Measurements from ENCODE around the gene MAP2K5.

Gene MAP2K5

DNA sequence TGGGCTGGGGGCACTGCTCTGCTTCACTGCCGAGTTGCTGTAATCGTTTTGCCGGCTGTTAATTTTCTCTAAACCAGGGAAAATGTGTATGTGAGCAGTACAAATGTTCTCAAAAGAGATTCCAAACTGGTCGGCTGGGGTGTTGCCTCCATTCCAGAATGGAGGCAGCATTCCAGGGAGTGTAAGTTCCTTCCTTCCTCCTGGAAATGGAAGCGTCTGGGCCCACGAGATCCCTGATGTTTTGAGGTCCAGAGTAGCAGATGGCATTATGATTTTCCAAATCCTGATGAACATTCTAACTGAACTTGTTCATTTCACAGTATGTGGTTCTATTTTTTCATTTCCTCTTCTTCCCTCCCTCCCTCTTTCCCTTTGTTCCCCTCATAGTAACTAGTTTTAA, 218.4 kb downstream of the MAP2K5 start:
- DNase-seq (ENCODE audit: low spot score): no peak

GRCh38 chr15:67761343-67761742, 218.8 kb downstream of the MAP2K5 start:
- peak; percentile 12 for DNase-seq (ENCODE audit: low spot score)

DNA sequence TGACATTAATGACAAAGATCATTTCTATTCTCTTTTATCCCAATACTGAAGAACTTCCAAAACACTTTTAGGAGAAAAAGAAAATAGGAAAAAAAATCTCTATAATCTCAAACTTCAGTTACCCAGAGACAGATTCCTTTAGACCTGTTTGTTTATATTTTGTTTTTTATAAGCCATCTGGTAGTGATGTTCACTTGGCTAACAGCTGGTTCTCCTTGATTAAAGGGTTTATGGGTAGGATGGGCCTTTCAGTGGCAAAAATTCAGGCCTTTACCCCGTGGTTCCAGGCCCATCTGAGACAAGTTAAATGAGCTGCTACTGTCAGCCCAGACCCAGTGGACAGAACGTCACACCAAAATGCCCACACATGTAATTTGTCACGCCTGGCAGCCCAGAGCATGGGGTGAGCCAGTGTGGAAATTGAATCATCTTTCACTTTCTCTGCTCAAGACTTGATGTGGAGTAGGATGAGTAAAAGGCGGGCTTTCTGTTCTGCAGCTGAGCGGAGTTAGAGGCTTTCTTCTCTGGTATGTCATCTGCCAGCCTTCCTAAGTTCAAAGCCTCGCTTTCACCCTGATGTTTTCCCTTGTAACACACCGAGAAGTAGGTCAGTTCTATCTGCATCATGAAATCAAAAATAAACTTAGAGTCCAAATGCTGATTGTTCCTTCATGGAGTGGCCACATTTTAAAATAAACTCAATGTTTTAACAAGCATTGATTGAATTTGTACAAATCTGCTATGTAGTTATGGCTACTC, 220.3 kb downstream of the MAP2K5 start:
- DNase-seq (ENCODE audit: low spot score): no peak

DNA sequence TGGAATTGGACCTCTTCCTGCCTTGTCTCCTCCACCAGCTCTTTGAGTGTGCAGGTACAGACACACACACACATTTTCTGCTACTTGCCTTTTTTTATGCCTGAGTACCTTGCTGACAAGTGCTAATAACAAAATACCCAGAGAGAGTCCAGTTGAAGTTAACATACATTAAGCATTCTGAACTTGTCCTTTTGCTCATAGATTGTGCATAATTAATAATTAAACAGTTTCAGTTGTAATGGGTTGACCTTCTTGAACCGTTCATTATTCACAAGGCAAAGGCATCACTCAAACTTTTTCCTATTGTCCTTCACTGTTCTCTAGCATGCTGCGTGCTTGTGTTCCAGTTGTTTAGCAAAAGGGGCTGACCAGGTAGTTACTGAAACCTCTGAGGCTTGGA, 223.2 kb downstream of the MAP2K5 start:
- DNase-seq (ENCODE audit: low spot score): no peak

DNA sequence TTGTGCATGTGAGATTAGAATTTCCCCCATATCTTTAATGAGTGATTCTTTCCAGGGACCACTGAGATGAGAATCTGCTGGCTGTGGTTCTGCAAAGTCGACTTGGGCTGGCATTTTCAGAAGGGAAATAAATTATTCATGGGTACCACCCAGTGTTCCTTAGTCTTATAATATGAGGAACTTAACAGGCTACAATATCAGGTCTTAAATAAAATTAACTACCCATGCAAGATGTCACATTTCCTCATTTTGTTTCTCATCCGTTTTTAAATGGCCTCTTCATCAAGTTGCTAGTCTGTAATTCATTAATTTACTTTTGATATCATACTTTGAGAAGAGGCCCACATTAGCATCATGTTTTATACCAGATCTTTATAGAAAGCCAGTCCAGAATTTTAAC, 224.5 kb downstream of the MAP2K5 start:
- DNase-seq (ENCODE audit: low spot score): no peak

DNA sequence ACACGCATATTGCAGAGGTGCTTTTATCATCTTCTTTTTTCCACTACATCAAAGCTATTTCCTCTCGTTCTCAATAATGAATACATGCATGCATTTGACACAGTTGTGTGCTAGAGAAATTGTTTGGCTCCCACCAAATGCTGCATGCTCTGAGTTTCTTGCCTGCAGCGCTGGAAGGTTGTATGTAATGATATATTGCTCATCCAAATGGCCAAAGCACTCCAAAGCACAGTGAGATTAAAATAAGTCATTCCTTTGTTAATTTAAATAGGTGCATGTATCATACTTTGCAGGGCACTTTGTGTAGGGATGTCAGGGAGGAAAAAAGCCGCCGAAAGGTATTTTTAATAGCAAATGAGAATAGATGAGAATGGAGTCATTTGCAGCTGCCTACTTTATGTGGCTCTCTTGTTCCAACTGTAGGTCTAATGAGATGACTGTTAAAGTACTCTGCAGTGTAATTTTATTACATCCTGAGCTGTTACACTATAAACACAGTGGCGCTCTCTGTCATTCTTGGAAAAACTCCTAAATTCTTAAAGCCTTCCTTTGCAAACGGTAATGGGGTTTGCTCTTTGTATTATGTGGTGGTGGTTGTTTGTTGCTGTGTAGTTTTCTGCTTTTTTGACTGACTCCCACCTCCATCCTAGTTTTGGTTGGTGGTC, 225.9 kb downstream of the MAP2K5 start:
- no peak for DNase-seq (ENCODE audit: low spot score)

GRCh38 chr15:67769497-67770357, 227.2 kb downstream of the MAP2K5 start:
- DNase-seq (ENCODE audit: low spot score): no peak

DNA sequence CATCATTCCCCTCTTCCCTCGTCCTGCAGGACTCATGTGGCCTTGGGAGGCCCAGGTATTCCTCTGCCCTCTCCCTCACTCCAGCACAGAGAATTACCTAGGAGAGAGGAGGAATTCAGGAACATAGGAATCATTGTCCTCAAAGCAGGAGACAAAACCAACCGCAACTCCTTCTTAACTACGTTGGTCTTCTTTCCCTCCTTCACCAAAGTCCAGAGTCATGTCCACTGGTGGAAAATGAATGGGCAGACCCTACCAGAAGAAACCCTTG, 227.8 kb downstream of the MAP2K5 start:
- DNase-seq (ENCODE audit: low spot score): no peak

DNA sequence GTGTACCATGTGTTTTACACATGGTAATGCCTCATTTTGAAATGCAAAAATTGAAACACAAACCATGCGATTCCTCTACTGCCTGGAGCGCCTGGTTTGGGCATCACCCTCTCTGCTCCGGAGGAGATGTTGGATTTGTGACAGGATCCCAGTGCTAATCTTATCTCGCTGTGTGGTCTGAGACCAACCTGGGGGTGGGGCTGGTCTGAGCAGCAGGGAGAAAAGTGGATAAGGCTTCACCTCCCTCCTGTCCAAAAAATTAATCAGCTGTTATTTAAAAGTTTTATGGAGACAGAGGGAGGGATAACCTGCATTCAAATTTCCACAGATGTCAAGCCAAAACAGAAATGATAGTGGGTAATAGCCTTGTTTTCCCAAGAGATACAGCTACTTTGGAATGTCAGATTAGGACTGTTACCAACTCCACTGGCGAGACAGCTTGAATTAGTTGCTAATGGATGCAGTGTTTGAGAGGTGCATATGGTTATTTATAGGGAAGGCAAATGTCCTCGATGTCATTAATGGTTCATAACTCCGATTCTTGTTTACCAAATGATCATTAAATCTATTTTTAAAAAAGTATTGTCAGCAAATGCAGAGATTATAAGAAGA, 228.8 kb downstream of the MAP2K5 start:
- no peak for DNase-seq (ENCODE audit: low spot score)

DNA sequence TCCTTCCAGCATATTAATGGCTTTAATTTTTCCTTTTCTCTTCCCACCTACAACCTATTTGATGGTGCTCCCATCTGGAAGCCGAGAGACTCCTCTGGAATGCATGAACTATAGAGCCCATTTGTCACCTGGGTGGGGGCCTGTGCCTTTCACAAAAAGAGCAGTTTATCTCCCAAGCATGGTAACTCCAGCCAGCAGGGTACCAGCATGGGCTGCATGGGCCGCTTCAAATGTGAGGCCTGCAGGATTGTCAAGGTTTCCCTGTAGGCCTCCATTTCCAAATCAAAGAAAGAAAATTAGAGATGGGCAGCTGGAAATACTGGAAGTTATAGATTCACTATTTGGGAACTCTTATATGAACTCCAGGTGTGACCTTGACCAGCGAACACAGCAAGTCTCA, 232.1 kb downstream of the MAP2K5 start:
- DNase-seq (ENCODE audit: low spot score): no peak

GRCh38 chr15:67775250-67775649, 232.7 kb downstream of the MAP2K5 start:
- DNase-seq (ENCODE audit: low spot score): no peak

- DNase-seq (ENCODE audit: low spot score): no peak
Measured at GRCh38 chr15:67775998-67776397, 233.5 kb downstream of the MAP2K5 start.

DNA sequence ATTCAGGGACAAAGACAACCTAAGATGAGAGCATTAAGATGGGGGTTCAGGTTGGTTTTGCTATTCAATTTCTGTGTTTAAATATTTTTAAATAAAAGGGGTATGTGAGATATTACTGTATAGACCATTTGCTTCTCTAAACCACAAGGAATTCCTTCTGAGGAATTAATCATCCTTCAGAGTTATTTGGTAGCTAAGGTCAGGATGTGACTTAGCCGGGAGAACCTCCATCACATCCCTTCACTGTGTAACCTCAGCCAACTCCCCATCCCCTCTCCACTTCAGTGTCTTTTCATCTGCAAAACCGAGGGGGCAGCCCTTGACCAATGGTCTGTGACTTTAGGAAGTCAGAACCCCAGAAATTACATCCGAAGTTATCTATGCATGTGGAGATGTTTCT, 234.1 kb downstream of the MAP2K5 start:
- no peak for DNase-seq (ENCODE audit: low spot score)

GRCh38 chr15:67777071-67777470, 234.6 kb downstream of the MAP2K5 start:
- DNase-seq (ENCODE audit: low spot score): no peak

DNA sequence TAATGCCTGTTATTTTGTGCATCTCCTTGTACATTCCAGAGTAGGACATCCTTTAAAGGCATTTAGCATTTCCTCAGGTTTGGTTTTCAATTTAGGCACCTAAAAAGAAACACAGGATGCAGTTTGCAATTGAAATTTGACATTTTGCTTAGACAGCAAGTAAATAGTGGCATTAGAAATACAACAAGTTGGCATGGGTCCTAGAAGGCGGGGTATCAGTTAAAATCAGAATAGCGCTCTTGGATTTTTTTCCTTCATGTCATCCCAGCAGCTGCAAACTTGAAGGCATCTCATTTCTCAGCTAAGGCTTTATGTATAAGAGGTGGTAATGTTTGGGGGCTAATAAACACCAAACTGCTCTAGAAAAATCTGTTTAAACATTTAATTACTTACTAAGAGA, 235.3 kb downstream of the MAP2K5 start:
- no peak for DNase-seq (ENCODE audit: low spot score)

GRCh38 chr15:67778968-67779548, 236.6 kb downstream of the MAP2K5 start:
- no peak for DNase-seq (ENCODE audit: low spot score)

- DNase-seq (ENCODE audit: low spot score): no peak
Measured at GRCh38 chr15:67779549-67780111, 237.1 kb downstream of the MAP2K5 start.

DNA sequence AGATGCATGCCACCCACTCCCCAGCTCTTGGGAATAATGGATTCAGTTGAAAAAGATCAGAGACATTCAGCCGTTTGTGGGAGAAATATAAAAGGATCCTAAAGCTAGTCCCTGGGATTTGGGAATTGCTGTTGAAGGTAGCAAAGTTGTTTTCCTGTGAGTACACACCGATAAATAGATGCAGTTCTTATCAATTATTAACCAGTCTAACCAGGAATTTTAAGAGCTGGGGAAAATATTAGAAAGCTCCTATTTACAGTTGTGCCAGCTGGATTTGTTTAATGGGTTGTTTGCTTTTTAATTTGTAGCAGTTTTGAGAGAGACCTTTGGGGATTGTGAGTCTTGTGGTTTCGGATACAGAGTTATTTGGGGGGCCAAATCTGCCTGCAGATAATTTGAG, 238.6 kb downstream of the MAP2K5 start:
- no peak for DNase-seq (ENCODE audit: low spot score)

DNA sequence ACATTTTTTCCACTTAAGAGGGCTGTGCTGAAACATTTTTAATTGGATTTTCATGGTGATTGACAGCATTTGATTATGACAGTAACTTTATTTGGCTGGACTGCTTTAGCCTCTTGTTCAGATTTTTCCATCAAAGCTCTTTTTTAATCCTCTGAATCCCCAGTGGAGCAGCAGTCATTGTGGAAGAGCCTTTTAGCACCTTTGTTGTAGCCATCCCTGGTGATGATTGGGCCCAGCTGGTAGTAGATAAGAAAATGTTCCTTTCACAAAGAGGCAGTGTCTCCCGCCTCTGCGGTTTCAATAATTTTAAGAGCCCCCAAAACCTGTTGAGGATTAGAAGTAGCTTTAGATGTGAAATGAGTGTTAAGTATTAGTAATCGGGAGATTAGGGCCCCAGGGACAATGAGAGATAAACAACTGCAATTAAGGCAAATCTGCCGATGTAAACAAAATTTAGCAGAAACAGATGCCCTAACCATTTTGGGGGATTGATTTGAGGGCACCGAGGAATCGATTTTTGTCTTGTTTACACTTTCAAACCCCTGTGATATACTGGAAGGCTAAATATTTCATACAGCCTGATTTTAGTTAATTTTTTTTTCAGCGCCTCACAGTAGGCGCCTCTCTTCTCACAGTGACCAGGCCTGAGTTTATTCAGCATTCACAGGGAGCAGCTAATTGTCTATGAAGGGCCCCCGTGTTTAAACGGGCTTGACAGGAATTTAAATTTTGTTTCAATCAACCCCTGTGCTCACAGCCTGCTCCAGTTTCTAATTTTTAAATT, 239.6 kb downstream of the MAP2K5 start:
- DNase-seq (ENCODE audit: low spot score): no peak

- DNase-seq (ENCODE audit: low spot score): no peak
Measured at GRCh38 chr15:67782691-67782991, 240.1 kb downstream of the MAP2K5 start.

GRCh38 chr15:67783303-67783702, 240.8 kb downstream of the MAP2K5 start:
- DNase-seq (ENCODE audit: low spot score): no peak

Measured in HuH-7 (cell line).